ENCODE measurements around the gene VGLL4.

DNA sequence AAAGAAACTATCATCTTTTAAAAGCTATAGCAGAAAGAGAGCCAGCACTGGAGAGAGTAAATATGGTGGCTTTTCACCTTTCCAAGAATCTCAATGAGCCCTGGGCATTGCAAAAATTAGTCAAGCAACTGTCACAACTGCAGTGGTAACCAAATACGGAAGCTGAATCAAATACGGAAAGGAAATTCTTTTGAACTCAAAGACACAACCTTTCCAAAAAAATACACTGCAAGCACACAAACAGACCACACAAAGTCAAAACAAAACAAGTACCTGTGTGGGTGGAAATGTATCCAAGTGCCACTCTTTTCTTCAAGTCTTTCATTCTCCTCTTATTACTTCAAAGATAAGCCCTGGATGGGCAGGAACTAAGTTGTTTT is 17.6 kb downstream of the VGLL4 start:
- TF ChIP-seq, protein P1, sequence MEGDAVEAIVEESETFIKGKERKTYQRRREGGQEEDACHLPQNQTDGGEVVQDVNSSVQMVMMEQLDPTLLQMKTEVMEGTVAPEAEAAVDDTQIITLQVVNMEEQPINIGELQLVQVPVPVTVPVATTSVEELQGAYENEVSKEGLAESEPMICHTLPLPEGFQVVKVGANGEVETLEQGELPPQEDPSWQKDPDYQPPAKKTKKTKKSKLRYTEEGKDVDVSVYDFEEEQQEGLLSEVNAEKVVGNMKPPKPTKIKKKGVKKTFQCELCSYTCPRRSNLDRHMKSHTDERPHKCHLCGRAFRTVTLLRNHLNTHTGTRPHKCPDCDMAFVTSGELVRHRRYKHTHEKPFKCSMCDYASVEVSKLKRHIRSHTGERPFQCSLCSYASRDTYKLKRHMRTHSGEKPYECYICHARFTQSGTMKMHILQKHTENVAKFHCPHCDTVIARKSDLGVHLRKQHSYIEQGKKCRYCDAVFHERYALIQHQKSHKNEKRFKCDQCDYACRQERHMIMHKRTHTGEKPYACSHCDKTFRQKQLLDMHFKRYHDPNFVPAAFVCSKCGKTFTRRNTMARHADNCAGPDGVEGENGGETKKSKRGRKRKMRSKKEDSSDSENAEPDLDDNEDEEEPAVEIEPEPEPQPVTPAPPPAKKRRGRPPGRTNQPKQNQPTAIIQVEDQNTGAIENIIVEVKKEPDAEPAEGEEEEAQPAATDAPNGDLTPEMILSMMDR (IDR thresholded peaks at IDR 0.05): no peak
- TF ChIP-seq EZH2 (IDR thresholded peaks at IDR 0.05) (no peak), EZH2phosphoT487 (IDR thresholded peaks at IDR 0.05) (no peak)

Data from neural progenitor cell (in vitro differentiated cells).